Posterior cingulate gyrus (tissue), 11 donors: ENCODE results near the gene PKIG.
A peak's percentile ranks its signal among the peaks of the same experiment; 100 is the strongest.

Experiments used
- DNase-seq, 10 donors: peaks; one replicate each; pipeline versions ENCODE4 v3.0.0 to v3.0.0-alpha.2; 2020 to 2021; ENCODE audit warnings: mixed read lengths in 3 of 10
- intact Hi-C: fragments of 100-400 bp; cut with DNase I; formaldehyde crosslinking; loops from one replicate; pipeline ENCODE4 v1.15.1; 2023

Gene PKIG

GRCh38 chr20:44615169-44615791 is 32.9 kb downstream of the PKIG start:
- peak in 3 of 10 donors; percentile 38 to 83 (median 62) for DNase-seq
- intact Hi-C loops: loop anchor here (10.0 kb wide), 2 partner anchors 140 to 400 kb away; partner anchors contain the start of genes OSER1 and TTPAL

- intact Hi-C loops: loop anchor here (10.0 kb wide), 2 partner anchors 141 to 401 kb away; partner anchors contain the start of genes OSER1 and TTPAL
- peak; percentile 81 to 99 (median 92) for DNase-seq
These were observed 33.7 kb downstream of the PKIG start for GRCh38 chr20:44615876-44616603.

- intact Hi-C loops: loop anchor here (10.0 kb wide), 2 partner anchors 142 to 402 kb away; partner anchors contain the start of genes OSER1 and TTPAL
- DNase-seq: peak in 2 of 10 donors; percentile 73 to 86
These were observed 34.2 kb downstream of the PKIG start for GRCh38 chr20:44616604-44616964.

DNA sequence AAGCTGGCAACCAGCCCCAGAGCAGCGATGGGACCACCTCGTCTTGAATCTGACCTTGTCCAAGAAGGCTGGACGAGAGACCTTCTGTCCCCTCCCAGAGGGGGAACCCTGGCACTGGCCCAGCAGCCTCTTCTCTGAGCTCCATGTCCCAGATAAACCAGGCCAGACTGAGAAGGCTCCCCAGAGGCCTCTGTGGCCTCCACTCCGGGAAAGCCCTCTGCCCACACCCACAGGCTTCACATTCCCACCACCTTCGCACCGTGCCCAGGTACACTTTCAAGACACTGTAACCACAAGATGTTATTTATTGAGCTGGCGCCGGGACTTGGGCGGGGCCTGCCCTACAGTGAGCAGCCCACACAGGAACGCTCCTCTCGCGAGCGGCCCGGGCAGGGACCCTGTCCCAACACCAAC is 35.9 kb downstream of the PKIG start:
- peak in 2 of 10 donors; percentile 65 to 83 for DNase-seq
- intact Hi-C loops: loop anchor here (10.0 kb wide), 2 partner anchors 144 to 404 kb away; partner anchors contain the start of genes OSER1 and TTPAL

GRCh38 chr20:44619294-44619693 is 36.9 kb downstream of the PKIG start:
- intact Hi-C loops: loop anchor here (10.0 kb wide), 2 partner anchors 144 to 404 kb away; partner anchors contain the start of genes OSER1 and TTPAL
- peak in 3 of 10 donors; percentile 45 to 67 (median 63) for DNase-seq

DNA sequence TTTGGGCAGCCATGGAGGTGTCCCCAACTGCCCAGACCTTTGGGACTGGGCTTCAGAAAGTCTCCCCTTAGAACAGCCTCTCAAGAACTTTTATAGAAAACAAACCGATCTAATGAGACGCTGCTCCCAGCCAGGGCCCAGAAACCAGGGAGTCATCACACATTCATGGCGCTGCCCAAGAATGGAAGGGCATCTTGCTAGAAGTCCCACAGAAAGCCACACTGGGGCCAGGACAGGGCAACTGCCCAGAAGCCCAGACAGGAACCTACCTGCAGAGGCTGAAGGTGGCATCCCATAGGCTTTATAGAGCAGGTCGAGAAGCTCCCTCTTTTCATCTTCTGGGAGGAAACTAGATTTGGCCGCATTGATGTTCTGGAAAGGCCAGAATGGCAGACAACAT is 37.7 kb downstream of the PKIG start:
- DNase-seq: peak in 3 of 10 donors; percentile 44 to 70 (median 56)
- intact Hi-C loops: no loop called here

DNA sequence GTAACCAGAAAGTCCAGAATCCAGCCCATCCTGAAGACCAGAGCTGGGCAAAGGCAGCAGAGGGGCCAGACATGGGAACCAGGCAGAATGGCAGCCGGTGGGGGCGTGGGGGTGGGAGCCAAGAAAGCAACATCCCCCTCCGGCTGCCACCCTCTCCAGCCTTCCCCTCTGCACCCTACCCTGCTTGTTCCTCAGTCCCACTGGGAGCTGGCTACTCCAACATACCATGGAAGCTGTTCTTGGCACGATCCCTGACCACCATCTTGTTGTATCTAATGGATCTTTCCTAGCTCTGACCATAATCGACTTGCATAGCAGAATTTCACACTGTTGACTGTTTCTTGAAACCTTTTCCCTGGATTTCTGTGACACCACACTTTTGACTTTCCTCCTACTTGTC is 38.9 kb downstream of the PKIG start:
- intact Hi-C loops: no loop called here
- DNase-seq: peak in 3 of 10 donors; percentile 16 to 56 (median 41)

DNA sequence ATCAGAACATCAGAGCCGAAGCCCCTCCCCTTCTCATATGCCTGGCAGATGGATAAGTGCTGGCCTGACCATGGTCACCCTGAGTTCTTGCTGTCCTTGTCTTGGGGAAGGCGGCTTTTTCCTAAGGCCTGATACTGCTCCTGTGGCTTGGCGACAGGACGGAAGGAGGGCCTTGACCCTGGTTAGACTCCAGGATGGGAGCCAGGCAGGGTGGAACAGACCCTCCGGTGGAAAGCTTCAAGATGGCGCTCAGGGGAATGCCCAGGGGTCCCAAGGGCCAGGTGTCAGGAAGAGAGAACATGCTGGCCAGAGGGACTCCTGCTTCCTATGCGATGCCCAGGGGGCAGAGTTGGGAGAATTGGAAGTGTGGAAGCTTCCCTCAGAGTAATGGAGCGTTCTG is 39.6 kb downstream of the PKIG start:
- DNase-seq: peak in 3 of 10 donors; percentile 26 to 60 (median 47)
- intact Hi-C loops: no loop called here

DNA sequence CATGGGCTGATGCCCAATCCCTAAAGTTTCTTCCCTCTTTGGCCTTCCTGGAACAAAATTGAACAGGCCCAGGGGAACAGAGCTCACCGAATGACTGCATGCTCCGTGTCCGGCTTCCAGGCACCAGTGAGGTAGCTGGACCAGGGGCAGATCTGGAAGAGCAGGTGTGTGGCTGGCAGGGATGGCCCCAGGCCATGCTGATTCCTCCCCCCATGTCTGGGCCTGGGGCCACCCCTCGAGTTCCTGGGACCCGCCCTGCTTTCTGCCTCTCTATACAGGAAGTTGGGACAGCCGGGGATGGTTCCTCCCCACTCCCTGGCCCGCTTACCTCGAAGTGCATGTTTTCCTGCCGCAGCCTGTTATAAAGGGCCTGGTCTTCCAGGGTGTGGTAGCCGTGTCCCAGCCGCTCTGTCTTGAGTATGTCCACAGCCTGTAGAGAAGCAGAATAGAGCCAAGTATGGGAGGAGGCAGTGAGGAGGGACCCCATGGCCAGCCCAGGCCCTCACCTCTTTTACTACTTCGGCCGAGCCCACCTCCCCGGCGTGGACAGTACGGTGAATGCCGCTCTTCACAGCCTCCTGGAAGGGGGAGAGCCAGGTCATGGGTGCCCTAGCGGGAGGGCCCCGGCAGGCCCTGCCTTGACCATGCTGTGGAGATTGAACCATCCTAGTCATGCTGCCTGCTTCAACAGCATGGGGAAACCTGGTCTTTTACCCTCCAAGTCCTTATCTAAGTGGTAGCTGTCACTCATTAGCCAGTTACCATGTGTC is 40.3 kb downstream of the PKIG start:
- peak in 3 of 10 donors; percentile 46 to 70 (median 47) for DNase-seq
- intact Hi-C loops: no loop called here

GRCh38 chr20:44624152-44624551 is 41.8 kb downstream of the PKIG start:
- intact Hi-C loops: no loop called here
- DNase-seq: peak in 3 of 10 donors; percentile 27 to 57 (median 32)

DNA sequence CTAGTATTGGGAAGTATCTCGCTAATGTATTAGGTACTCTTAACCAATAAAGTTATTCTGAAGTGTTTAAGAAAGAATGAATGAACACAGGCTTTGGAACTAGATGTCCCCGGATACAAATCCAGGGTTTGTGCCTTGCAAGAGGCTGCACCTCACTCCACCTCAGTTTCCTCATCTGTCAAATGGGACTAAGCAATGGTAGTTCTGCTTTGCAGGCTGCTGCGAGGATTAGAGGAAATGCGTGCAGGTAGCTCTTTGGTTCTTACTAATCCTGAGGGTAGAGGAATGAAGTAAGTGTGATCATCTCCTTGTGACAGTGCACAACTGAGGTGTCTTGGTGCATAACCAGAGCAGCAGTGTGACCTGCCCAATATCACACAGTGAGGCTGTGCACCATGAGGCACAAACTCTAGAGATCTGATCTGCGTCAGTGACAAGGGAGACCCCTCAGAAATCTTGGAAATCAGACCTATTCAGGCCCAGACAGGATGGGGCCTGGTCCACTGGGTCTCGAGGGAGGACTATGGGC is 42.4 kb downstream of the PKIG start:
- DNase-seq: peak in 3 of 10 donors; percentile 1 to 8 (median 7)
- intact Hi-C loops: no loop called here

GRCh38 chr20:44625361-44625760 is 43.0 kb downstream of the PKIG start:
- intact Hi-C loops: no loop called here
- DNase-seq: peak in 3 of 10 donors; percentile 56 to 75 (median 73)

DNA sequence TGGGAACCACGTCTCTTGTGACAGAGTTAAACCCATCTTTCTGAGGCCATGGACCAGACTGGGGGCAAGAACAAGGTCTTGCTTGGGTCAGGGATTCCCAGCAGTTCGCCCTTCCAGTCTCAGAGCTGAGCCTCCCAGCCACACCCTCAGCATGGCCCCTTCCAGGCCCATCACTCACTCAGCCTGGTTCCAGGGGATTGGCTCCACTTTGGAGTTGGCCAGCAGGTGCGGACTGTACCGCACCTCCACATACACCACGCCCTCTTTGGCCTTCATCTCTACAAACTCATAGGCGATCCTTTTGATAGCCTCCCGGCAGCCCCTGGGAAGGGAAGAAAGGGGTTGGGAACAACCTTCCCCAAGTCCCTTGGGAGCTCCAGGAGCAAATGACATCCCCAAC is 43.9 kb downstream of the PKIG start:
- peak in 3 of 10 donors; percentile 1 to 44 (median 41) for DNase-seq
- intact Hi-C loops: no loop called here

GRCh38 chr20:44627364-44628010 is 45.1 kb downstream of the PKIG start:
- intact Hi-C loops: no loop called here
- peak in 2 of 10 donors; percentile 9 to 24 for DNase-seq

DNA sequence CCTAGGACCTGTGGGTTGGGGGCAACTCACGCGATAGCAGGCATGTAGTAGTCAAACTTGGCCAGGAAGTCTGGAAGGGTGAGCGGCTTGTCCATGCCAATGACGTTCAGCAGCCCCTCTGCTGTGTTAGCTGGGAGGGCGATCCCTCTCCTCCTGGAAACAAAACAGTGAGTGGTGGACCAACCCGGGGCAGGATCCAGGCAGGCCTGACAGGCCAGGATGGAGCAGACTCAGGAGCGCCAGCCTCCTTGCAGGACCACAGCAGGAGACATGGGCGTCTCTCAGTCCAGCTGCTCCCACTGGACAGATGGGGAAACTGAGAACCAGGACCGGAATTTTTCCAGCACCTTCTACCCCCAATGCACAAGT is 46.6 kb downstream of the PKIG start:
- peak in 1 of 10 donors; percentile 72 for DNase-seq
- intact Hi-C loops: no loop called here

DNA sequence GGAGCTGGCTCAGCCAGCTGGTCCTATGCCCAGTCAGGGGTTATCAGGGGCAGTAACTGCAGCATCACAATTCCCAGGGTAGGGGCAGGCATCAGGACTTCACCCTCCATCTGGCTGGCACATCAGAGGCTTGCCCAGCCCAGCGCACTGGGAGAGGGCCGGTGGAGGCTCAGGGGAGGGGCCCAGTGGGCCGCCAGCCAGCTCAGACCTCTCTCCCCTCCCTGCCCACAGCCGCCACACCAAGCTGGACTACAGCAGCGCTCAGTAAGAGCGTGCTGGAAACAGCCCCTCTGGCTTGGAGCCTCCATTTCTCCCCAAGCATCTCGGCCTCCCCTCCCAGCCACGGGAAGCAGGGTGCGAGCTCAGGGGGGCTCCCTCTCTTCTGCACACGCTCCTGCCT is 47.2 kb downstream of the PKIG start:
- peak in 3 of 10 donors; percentile 35 to 91 (median 55) for DNase-seq
- intact Hi-C loops: no loop called here

GRCh38 chr20:44630297-44630696 is 47.9 kb downstream of the PKIG start:
- intact Hi-C loops: no loop called here
- no peak for DNase-seq

DNA sequence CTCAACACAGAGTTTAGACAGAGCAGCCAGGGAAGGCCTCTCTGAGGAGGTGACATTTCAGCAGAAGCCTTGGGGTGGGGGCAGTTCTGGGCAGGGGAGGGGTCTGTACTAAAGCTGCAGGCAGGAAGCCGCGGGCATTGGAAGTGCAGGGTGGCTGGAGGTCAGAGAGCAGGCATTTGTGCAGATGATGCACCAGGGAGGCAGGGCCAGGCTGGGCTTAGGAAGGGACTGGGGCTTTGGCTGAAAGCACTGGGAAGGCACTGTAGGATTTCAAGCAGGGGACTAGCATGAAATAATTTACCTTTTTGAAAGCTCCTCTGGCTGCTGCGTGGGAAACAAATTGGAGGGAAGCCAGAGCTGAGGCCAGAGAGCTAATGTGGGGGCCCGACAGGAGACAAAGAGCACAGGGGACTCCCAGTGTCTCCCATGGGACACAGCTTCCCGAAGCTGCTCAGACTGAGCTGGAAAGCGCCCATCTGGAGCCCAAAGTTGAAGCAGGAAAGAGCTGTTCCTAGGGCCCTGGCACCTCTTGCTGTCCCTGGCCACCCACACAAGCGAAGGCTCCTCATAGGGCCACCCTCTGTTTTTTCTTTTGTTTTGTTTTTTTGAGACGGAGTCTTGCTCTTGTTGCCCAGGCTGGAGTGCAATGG is 49.8 kb downstream of the PKIG start:
- DNase-seq: no peak

GRCh38 chr20:44633187-44633810 is 50.9 kb downstream of the PKIG start:
- intact Hi-C loops: no loop called here
- DNase-seq: no peak

More for the DNA sequence above, 49.8 kb downstream of the PKIG start:
- intact Hi-C loops: no loop called here
